ENCODE results near the gene SRSF5. TPM values are rescaled to one million over a fixed set of nuclear protein-coding genes. Genes with fewer than 3 reads are reported as not detected.
"Not testable (repeated sequence)": the region's sequence is repeated elsewhere in the genome, so short reads cannot be mapped to it uniquely, and the experiment has no call there.

The SRSF5 gene
- 708 and 768 TPM in 2 replicates for total RNA-seq
- 755 TPM for total RNA-seq (2013)
- 701 and 1,482 TPM in 2 replicates for polyA plus RNA-seq
- 350 and 506 TPM in 2 replicates for polyA minus RNA-seq

DNA sequence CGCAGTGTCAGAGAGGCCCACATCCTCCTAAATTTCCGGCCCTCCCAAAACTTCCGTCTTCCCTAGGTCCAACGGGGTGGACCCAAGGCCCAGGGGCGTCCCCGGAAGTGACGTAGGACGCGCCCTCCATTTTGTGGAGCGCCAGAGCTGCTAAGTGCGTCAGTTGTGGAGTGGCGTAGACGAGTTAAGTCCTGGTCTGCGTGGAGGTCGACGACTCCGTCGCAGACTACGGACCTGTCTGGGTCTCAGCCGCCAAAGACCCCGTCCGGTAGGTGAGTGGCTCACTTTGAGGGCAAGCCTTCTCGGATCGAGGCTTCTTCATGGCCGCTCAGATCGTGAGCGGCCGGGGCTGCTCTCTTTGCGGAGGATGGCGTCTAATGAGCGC, at the start of gene SRSF5:
SRSF5 (plus strand) TSS at position 159 of the 385 bp plus-strand sequence. CDS start 1,015 bp downstream, outside the sequence.
- WGBS (ENCODE audit: insufficient coverage): under 1% methylated on average over 27 of the region's 31 CpGs
- ChIA-PET POLR2A (interaction anchor here (0.7 to 2.2 kb wide), 6 partner anchors 23 to 978 kb away, joined by 3 to 20 read pairs (median 4); partner anchors contain the start of genes ERH, SLC39A9 and SUSD6), CTCF (interaction anchor here (1.4 to 2.0 kb wide), 4 partner anchors 13 to 182 kb away, joined by 3 to 7 read pairs (median 4); no protein-coding TSS in a partner anchor)
- Histone ChIP-seq H2AFZ (ENCODE audit: insufficient read depth, low read depth, low read length, poor library complexity, severe bottlenecking) (peak within 1 kb of the TSS; percentile 87), H3K9me3 (ENCODE audit: control extremely low read depth in 1 of 3, control insufficient read depth in 2 of 3, insufficient read depth in 1 of 3, low read length in 2 of 3) (no peaks in the 10 kb centered on the region), H3K36me3 (replicated peaks in 1 of 2; ENCODE audit: control extremely low read depth in 1 of 2, control insufficient read depth in 1 of 2, extremely low read depth in 1 of 2, insufficient read depth in 2 of 2, low read length in 1 of 2) (peaks cover 7 to 41% of the 10 kb centered on the region in 2 experiments), H4K20me1 (ENCODE audit: control insufficient read depth, insufficient read depth, low read length, poor library complexity, severe bottlenecking) (peaks cover 39% of the 10 kb centered on the region), H3K4me3 (ENCODE audit: control extremely low read depth in 1 of 5, extremely low read depth in 1 of 5, insufficient read depth in 1 of 5, low read depth in 2 of 5, low read length in 4 of 5) (peak within 1 kb of the TSS; percentile 97 to 100 (median 99)), H3K27ac (ENCODE audit: low read length in 2 of 2) (peak within 1 kb of the TSS; percentile 99 to 100), H3K4me2 (replicated peaks; ENCODE audit: low read depth, low read length, poor library complexity, severe bottlenecking) (peak within 1 kb of the TSS; percentile 79), H3K9ac (ENCODE audit: low read length) (peak within 1 kb of the TSS; percentile 100), H3K79me2 (ENCODE audit: control insufficient read depth, insufficient read depth, low read length) (peaks cover 48% of the 10 kb centered on the region), H3K27me3 (replicated peaks in 1 of 4; ENCODE audit: control extremely low read depth in 1 of 4, control insufficient read depth in 3 of 4, insufficient read depth in 4 of 4, low read length in 3 of 4) (no peaks in the 10 kb centered on the region), H3K4me1 (ENCODE audit: control insufficient read depth in 2 of 2, insufficient read depth in 2 of 2, low read length in 2 of 2) (peaks cover 26 to 27% of the 10 kb centered on the region in 2 donors)
- DNase-seq: peak; percentile 98
- Mint-ChIP-seq H3K4me3 (peak within 1 kb of the TSS; percentile 98), H3K27me3 (no peaks in the 10 kb centered on the region), H3K27ac (peak within 1 kb of the TSS; percentile 100), H3K4me1 (peaks cover 43% of the 10 kb centered on the region), H3K9me3 (ENCODE audit: insufficient read depth) (no peaks in the 10 kb centered on the region)
- intact Hi-C loops (cut with micrococcal nuclease): loop anchor here (1.0 to 10.0 kb wide), 7 partner anchors 152 to 1140 kb away; partner anchors contain the start of genes ERH, MAP3K9, PCNX1 and SLC39A9
- ATAC-seq (ENCODE audit: low read depth): peak; percentile 80
- TF ChIP-seq EZH2 (IDR thresholded peaks at IDR 0.05; ENCODE audit: borderline replicate concordance, insufficient read depth, low read depth, low read length, poor library complexity, severe bottlenecking): no peak
- TF ChIP-seq, protein P1, sequence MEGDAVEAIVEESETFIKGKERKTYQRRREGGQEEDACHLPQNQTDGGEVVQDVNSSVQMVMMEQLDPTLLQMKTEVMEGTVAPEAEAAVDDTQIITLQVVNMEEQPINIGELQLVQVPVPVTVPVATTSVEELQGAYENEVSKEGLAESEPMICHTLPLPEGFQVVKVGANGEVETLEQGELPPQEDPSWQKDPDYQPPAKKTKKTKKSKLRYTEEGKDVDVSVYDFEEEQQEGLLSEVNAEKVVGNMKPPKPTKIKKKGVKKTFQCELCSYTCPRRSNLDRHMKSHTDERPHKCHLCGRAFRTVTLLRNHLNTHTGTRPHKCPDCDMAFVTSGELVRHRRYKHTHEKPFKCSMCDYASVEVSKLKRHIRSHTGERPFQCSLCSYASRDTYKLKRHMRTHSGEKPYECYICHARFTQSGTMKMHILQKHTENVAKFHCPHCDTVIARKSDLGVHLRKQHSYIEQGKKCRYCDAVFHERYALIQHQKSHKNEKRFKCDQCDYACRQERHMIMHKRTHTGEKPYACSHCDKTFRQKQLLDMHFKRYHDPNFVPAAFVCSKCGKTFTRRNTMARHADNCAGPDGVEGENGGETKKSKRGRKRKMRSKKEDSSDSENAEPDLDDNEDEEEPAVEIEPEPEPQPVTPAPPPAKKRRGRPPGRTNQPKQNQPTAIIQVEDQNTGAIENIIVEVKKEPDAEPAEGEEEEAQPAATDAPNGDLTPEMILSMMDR (IDR thresholded peaks at IDR 0.05): no peak

DNA sequence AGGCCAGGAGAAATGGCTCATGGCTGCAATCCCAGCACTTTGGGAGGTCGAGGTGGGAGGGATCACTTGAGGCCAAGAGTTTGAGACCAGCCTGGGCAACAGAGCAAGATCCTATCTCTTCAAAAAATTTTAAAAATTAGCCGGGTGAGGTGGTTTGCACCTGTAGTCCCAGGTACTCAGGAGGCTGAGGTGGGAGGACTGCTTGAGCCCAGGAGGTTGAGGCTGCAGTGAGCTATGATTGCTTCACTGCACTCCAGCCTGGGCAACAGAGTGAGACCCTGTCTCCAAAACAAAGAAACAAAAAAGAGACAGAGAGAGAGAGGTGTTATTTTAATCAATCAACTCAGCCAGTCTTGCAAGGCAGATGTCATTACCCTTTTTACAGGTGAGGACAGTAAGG, 48.3 kb upstream of the SRSF5 start:
- H3K27me3 Mint-ChIP-seq; H3K4me2 ChIP-seq (replicated peaks; ENCODE audit: low read depth, low read length, poor library complexity, severe bottlenecking); H3K27ac ChIP-seq (ENCODE audit: low read length in 2 of 2); H3K4me1 Mint-ChIP-seq; H3K27me3 ChIP-seq (replicated peaks in 1 of 4; ENCODE audit: control extremely low read depth in 1 of 4, control insufficient read depth in 3 of 4, insufficient read depth in 4 of 4, low read length in 3 of 4); H3K4me1 ChIP-seq (ENCODE audit: control insufficient read depth in 2 of 2, insufficient read depth in 2 of 2, low read length in 2 of 2); H3K27ac Mint-ChIP-seq; H2AFZ ChIP-seq (ENCODE audit: insufficient read depth, low read depth, low read length, poor library complexity, severe bottlenecking); POLR2A ChIA-PET; intact Hi-C loops (cut with micrococcal nuclease); H4K20me1 ChIP-seq (ENCODE audit: control insufficient read depth, insufficient read depth, low read length, poor library complexity, severe bottlenecking); H3K4me3 Mint-ChIP-seq; H3K9me3 Mint-ChIP-seq (ENCODE audit: insufficient read depth); H3K9ac ChIP-seq (ENCODE audit: low read length); H3K79me2 ChIP-seq (ENCODE audit: control insufficient read depth, insufficient read depth, low read length); H3K9me3 ChIP-seq (ENCODE audit: control extremely low read depth in 1 of 3, control insufficient read depth in 2 of 3, insufficient read depth in 1 of 3, low read length in 2 of 3); ATAC-seq (ENCODE audit: low read depth); DNase-seq; H3K4me3 ChIP-seq (ENCODE audit: control extremely low read depth in 1 of 5, extremely low read depth in 1 of 5, insufficient read depth in 1 of 5, low read depth in 2 of 5, low read length in 4 of 5): not testable (repeated sequence)
- WGBS (ENCODE audit: insufficient coverage): no CpG with 5 or more reads among the region's 2 CpGs
- CTCF ChIA-PET: interaction anchor here (0.9 to 2.1 kb wide), 4 partner anchors 9 to 134 kb away, joined by 3 to 7 read pairs (median 4); no protein-coding TSS in a partner anchor
- peaks cover 7 to 12% of the 10 kb centered on the region in 2 experiments for H3K36me3 ChIP-seq (replicated peaks in 1 of 2; ENCODE audit: control extremely low read depth in 1 of 2, control insufficient read depth in 1 of 2, extremely low read depth in 1 of 2, insufficient read depth in 2 of 2, low read length in 1 of 2)
